SK-N-SH (cell line): ENCODE measurements around the gene SNED1.

Source experiments
- CHD2 ChIP-seq: fragments of 150-350 bp; IDR thresholded peaks from 2 replicates; pipeline ENCODE4 v1.6.1; 2018; ENCODE audit warnings: low read length; ENCODE audit not compliant: partially characterized antibody
- EP300 ChIP-seq, 2 experiments: IDR thresholded peaks; 2 replicates each; pipeline versions ENCODE4 v1.4.0 to v1.6.1; 2012; ENCODE audit warnings: borderline replicate concordance in 1 of 2, low read depth in 1 of 2, low read length in 1 of 2
- RCOR1 ChIP-seq: fragments of 150-350 bp; IDR thresholded peaks from 2 replicates; pipeline ENCODE4 v1.6.1; 2017; ENCODE audit warnings: antibody characterized with exemption, low read length
- SMC3 ChIP-seq: IDR thresholded peaks from 2 replicates; pipeline ENCODE4 v1.6.1; 2012; ENCODE audit warnings: low read depth, low read length, improper control_type of control experiment
- TAF1 ChIP-seq: IDR thresholded peaks from 2 replicates; pipeline ENCODE4 v1.6.1; 2012; ENCODE audit warnings: low read depth, mild to moderate bottlenecking, low read length, moderate library complexity, borderline replicate concordance
- TEAD4 ChIP-seq: IDR thresholded peaks from 2 replicates; pipeline ENCODE4 v1.4.0; 2012; ENCODE audit warnings: mild to moderate bottlenecking, borderline replicate concordance; ENCODE audit not compliant: insufficient read depth
- TF ChIP-seq, protein P1 (sequence below): fragments of 200-600 bp; sonication (generic); IDR thresholded peaks from 2 replicates; pipeline ENCODE4 v1.6.1; 2017; ENCODE audit warnings: antibody characterized with exemption, mild to moderate bottlenecking, moderate library complexity
- TF ChIP-seq, protein P2 (sequence below): IDR thresholded peaks from 2 replicates; pipeline ENCODE4 v1.6.1; 2012; ENCODE audit warnings: mild to moderate bottlenecking, low read depth, low read length, moderate library complexity
- TF ChIP-seq, protein P3 (sequence below): IDR thresholded peaks from 2 replicates; pipeline ENCODE4 v1.4.0; 2012; ENCODE audit warnings: low read depth
- TF ChIP-seq, protein P4 (sequence below): IDR thresholded peaks from 2 replicates; pipeline ENCODE4; 2012
- TF ChIP-seq, protein P5 (sequence below): fragments of 150-350 bp; IDR thresholded peaks from 2 replicates; pipeline ENCODE4 v1.6.1; 2016; ENCODE audit warnings: mild to moderate bottlenecking, low read depth, low read length

DNA sequence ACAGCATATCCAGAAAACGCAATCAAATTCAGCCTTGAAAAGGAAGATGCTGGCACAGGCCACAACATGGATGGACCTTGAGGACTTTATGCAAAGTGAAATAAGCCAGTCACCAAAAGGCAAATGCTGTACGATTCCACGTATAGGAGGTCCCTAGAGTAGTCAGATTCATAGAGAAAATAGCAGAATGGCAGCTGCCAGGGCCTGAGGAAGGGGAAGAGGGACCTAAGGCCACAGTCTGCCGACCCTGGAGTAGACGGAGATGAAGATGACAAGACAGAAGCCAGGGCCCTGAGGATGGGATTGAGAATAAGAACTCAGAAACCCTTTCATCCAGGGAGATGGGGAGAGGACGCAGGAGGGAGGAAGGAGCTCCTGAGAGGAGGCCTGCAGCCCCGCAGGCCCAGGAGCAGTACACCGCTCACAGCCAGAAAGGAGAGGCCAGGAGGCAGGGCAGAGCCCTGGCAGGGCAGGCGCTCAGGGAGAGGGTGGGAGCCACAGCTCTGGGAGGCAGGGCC, 111.7 kb downstream of the SNED1 start:
- TF ChIP-seq TEAD4 (no peak), RCOR1 (no peak), EP300 (IDR thresholded peaks at IDR 0.05; ENCODE audit: borderline replicate concordance in 1 of 2, low read depth in 1 of 2, low read length in 1 of 2) (no peak), SMC3 (no peak), TAF1 (no peak), CHD2 (no peak)
- TF ChIP-seq, protein P1, sequence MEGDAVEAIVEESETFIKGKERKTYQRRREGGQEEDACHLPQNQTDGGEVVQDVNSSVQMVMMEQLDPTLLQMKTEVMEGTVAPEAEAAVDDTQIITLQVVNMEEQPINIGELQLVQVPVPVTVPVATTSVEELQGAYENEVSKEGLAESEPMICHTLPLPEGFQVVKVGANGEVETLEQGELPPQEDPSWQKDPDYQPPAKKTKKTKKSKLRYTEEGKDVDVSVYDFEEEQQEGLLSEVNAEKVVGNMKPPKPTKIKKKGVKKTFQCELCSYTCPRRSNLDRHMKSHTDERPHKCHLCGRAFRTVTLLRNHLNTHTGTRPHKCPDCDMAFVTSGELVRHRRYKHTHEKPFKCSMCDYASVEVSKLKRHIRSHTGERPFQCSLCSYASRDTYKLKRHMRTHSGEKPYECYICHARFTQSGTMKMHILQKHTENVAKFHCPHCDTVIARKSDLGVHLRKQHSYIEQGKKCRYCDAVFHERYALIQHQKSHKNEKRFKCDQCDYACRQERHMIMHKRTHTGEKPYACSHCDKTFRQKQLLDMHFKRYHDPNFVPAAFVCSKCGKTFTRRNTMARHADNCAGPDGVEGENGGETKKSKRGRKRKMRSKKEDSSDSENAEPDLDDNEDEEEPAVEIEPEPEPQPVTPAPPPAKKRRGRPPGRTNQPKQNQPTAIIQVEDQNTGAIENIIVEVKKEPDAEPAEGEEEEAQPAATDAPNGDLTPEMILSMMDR: no peak
- TF ChIP-seq, protein P2, sequence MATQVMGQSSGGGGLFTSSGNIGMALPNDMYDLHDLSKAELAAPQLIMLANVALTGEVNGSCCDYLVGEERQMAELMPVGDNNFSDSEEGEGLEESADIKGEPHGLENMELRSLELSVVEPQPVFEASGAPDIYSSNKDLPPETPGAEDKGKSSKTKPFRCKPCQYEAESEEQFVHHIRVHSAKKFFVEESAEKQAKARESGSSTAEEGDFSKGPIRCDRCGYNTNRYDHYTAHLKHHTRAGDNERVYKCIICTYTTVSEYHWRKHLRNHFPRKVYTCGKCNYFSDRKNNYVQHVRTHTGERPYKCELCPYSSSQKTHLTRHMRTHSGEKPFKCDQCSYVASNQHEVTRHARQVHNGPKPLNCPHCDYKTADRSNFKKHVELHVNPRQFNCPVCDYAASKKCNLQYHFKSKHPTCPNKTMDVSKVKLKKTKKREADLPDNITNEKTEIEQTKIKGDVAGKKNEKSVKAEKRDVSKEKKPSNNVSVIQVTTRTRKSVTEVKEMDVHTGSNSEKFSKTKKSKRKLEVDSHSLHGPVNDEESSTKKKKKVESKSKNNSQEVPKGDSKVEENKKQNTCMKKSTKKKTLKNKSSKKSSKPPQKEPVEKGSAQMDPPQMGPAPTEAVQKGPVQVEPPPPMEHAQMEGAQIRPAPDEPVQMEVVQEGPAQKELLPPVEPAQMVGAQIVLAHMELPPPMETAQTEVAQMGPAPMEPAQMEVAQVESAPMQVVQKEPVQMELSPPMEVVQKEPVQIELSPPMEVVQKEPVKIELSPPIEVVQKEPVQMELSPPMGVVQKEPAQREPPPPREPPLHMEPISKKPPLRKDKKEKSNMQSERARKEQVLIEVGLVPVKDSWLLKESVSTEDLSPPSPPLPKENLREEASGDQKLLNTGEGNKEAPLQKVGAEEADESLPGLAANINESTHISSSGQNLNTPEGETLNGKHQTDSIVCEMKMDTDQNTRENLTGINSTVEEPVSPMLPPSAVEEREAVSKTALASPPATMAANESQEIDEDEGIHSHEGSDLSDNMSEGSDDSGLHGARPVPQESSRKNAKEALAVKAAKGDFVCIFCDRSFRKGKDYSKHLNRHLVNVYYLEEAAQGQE: no peak
- TF ChIP-seq, protein P3, sequence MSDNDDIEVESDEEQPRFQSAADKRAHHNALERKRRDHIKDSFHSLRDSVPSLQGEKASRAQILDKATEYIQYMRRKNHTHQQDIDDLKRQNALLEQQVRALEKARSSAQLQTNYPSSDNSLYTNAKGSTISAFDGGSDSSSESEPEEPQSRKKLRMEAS: no peak
- TF ChIP-seq, protein P4, sequence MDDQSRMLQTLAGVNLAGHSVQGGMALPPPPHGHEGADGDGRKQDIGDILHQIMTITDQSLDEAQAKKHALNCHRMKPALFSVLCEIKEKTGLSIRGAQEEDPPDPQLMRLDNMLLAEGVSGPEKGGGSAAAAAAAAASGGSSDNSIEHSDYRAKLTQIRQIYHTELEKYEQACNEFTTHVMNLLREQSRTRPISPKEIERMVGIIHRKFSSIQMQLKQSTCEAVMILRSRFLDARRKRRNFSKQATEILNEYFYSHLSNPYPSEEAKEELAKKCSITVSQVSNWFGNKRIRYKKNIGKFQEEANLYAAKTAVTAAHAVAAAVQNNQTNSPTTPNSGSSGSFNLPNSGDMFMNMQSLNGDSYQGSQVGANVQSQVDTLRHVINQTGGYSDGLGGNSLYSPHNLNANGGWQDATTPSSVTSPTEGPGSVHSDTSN: no peak
- TF ChIP-seq, protein P5, sequence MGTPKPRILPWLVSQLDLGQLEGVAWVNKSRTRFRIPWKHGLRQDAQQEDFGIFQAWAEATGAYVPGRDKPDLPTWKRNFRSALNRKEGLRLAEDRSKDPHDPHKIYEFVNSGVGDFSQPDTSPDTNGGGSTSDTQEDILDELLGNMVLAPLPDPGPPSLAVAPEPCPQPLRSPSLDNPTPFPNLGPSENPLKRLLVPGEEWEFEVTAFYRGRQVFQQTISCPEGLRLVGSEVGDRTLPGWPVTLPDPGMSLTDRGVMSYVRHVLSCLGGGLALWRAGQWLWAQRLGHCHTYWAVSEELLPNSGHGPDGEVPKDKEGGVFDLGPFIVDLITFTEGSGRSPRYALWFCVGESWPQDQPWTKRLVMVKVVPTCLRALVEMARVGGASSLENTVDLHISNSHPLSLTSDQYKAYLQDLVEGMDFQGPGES: no peak
